ENCODE data around the gene SLC13A5.

The SLC13A5 gene

GRCh38 chr17:6639586-6640535, 73.3 kb downstream of the SLC13A5 start:
- no peak for DNase-seq (ENCODE audit: low read depth in 2 of 2, low spot score in 1 of 2)

DNA sequence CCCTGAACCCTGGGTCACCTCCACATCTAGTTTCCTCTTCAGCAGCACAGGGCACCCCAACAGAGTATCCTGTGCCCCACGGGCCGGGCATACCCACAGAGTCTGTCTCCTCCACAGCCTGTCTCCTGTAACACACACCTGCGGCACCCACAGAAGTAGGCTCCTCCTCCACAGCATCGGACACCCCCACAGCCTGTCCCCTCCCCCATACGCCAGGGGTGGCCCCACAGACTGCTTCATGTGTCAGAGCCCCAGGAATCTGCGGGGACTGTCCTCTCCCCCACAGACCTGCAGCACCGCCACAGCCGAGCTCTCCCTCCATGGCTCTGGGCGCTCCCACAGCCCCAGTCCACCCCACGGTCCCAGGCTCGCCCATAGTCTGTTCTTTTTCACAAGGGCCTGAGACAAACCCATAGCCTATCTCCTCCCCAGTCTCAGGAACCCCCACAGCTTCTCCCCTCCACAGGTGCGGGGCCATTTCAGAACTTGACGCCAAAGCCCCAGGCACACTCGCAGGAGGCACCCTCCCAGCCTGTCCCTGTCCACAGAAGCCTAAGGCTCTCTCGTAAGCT, 74.1 kb downstream of the SLC13A5 start:
- no peak for DNase-seq (ENCODE audit: low read depth in 2 of 2, low spot score in 1 of 2)

- DNase-seq (ENCODE audit: low read depth in 2 of 2, low spot score in 1 of 2) = no peak
Observed at GRCh38 chr17:6638046-6638908, 74.9 kb downstream of the SLC13A5 start.

- no peak for DNase-seq (ENCODE audit: low read depth in 2 of 2, low spot score in 1 of 2)
Observed at GRCh38 chr17:6637458-6637840, 75.7 kb downstream of the SLC13A5 start.

DNA sequence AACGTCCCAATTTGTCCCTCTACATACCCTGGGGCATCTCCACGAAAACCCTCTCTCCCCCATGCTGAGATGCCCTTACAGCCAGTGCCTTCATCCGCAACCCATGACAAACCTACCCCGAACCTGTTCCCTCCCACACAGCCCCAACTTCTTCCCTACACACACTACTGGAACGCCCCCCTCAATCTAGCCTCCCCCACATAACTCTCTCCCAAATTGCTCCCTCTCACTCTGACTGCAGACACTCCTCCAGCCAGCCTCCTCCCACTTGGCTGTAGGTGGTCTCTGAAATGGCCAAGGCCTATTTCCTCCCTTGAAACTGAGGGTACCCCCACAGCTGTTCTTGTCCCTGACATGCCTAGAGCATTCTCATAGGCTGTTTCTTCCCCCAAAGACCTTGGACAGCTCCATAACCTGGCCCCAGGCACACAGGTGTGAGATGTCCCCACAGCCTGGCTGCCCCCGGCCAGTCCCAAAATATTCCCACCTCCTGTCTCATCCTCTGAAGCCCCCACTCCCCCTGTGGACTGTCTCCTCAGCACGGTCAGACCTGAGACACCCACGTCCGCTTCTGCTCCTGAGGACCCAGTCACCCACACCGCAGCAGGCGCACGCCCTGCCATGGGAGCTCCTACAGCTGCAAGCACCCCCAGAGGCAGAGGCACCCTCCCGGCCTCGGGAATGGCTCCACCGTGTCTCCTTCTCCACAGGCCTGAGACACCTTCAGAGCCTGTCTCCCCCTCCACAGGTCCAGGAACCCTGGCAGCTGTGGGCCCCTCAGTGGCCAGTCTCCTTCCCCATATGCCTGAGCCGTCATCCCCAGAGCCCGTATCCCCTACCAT, 76.3 kb downstream of the SLC13A5 start:
- DNase-seq (ENCODE audit: low read depth in 2 of 2, low spot score in 1 of 2) = no peak

DNA sequence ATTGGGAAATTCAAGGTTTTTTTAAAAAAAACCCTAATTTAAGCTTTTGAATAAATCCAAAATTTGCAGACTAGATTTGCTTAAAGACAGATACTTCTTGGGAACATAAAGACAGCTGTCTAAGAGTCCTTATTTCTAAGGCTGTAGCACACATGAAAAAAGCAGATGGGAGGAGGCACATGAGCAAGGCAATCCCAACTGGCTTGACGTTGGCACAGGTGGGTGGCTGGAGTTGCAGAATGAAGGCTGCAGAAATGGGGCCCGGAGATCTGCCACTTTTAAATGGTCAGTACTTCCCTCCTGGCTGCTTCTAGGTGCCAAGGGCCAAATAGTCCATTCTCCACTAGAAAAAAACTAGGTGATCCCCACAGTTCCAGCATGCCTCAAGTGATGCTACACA, 77.1 kb downstream of the SLC13A5 start:
- no peak for DNase-seq (ENCODE audit: low read depth in 2 of 2, low spot score in 1 of 2)

Measured in stimulated activated CD8-positive, alpha-beta memory T cell treated with anti-CD3 and anti-CD28 coated beads, Interleukin-4, amount 100 ng/mL, for 4 hours (primary cell).